HepG2 (cell line): Measurements from ENCODE around the gene SNX9. TPM values are rescaled to one million over a fixed set of nuclear protein-coding genes. Genes with fewer than 3 reads are reported as not detected.

Experiments
- CBX5 ChIP-seq: sonication (generic); formaldehyde crosslinking; IDR thresholded peaks from 2 replicates; pipeline ENCODE4 v1.4.0; 2020; ENCODE audit warnings: missing genetic modification reagents, borderline replicate concordance
- CHD4 ChIP-seq: fragments of 200-600 bp; sonication (generic); IDR thresholded peaks from 2 replicates; pipeline ENCODE4 v1.7.0; 2017; ENCODE audit warnings: mild to moderate bottlenecking, low read length, borderline replicate concordance
- IKZF4 ChIP-seq: sonication (generic); formaldehyde crosslinking; IDR thresholded peaks from 2 replicates; pipeline ENCODE4 v1.5.1; 2020; ENCODE audit warnings: borderline replicate concordance, mild to moderate bottlenecking, low read depth, missing genetic modification reagents; ENCODE audit errors: not compliant biosample characterization
- MEIS2 ChIP-seq: sonication (generic); formaldehyde crosslinking; IDR thresholded peaks from 2 replicates; pipeline ENCODE4 v1.9.0; 2021; ENCODE audit warnings: mild to moderate bottlenecking, missing genetic modification reagents
- PITX1 ChIP-seq: sonication (generic); formaldehyde crosslinking; IDR thresholded peaks from 2 replicates; pipeline ENCODE4 v1.5.1; 2020; ENCODE audit warnings: mild to moderate bottlenecking, missing genetic modification reagents
- SOX13 ChIP-seq, 3 experiments: fragments of 450-650 bp in 1 of 3; sonication (generic) in 1 of 3; formaldehyde crosslinking in 1 of 3; IDR thresholded peaks in 2 of 3; conservative IDR thresholded peaks in 1 of 3; 2 replicates each; pipeline versions ENCODE4 v1.5.0 to v1.6.1; 2016 to 2020; ENCODE audit warnings: antibody characterized with exemption in 1 of 3, mild to moderate bottlenecking in 1 of 3, missing compliant biosample characterization in 1 of 3, missing genetic modification reagents in 1 of 3, moderate library complexity in 1 of 3
- YEATS2 ChIP-seq: sonication (generic); formaldehyde crosslinking; IDR thresholded peaks from 2 replicates; pipeline ENCODE4 v1.4.0; 2020; ENCODE audit warnings: missing genetic modification reagents, borderline replicate concordance
- ZC3H13 ChIP-seq: sonication (generic); formaldehyde crosslinking; IDR thresholded peaks from 2 replicates; pipeline ENCODE4 v1.8.1; 2023; ENCODE audit warnings: mild to moderate bottlenecking, missing genetic modification reagents, moderate library complexity
- ZHX1 ChIP-seq: sonication (generic); formaldehyde crosslinking; IDR thresholded peaks from 2 replicates; pipeline ENCODE4 v1.8.1; 2022; ENCODE audit warnings: low read depth, mild to moderate bottlenecking, missing genetic modification reagents
- ZNF333 ChIP-seq: sonication (generic); formaldehyde crosslinking; IDR thresholded peaks from 2 replicates; pipeline ENCODE4 v1.4.0; 2020; ENCODE audit warnings: mild to moderate bottlenecking, missing genetic modification reagents, borderline replicate concordance
- ZNF44 ChIP-seq: sonication (generic); formaldehyde crosslinking; IDR thresholded peaks from 2 replicates; pipeline ENCODE4 v1.5.1; 2020; ENCODE audit warnings: mild to moderate bottlenecking, missing genetic modification reagents
- ZNF839 ChIP-seq: sonication (generic); formaldehyde crosslinking; IDR thresholded peaks from 2 replicates; pipeline ENCODE4 v1.4.0; 2020; ENCODE audit warnings: missing genetic modification reagents, mild to moderate bottlenecking, borderline replicate concordance
- polyA plus RNA-seq, 8 experiments: library from polyadenylated mRNA; depleted of rRNA in 3 of 8; stranded (reverse) in 7 of 8; unstranded in 1 of 8; fragments of >200 nt; fragmentation: Illumina TruSeq in 4 of 8; extraction: Trizol in 4 of 8; gene quantifications; 2 replicates each; pipeline versions ENCODE4 v1.2.1 to v1.2.3, GENCODE V29; 2011 to 2016; ENCODE audit warnings: low read depth in 4 of 8, missing spikeins in 1 of 8, mixed read lengths in 1 of 8; ENCODE audit not compliant: insufficient read depth in 1 of 8
- total RNA-seq, 5 experiments: library from RNA; depleted of rRNA; stranded (reverse); fragments of >200 nt; fragmentation: Illumina TruSeq; extraction: Trizol; gene quantifications; 2 replicates each; pipeline ENCODE4 v1.2.3, GENCODE V29; 2016; ENCODE audit warnings: low read depth in 1 of 5
- TF ChIP-seq, protein P1 (sequence below): sonication (generic); formaldehyde crosslinking; IDR thresholded peaks from 2 replicates; pipeline ENCODE4 v1.4.0; 2020; ENCODE audit warnings: missing genetic modification reagents
- TF ChIP-seq, protein P2 (sequence below): sonication (generic); formaldehyde crosslinking; IDR thresholded peaks from 2 replicates; pipeline ENCODE4 v1.4.0; 2020; ENCODE audit warnings: mild to moderate bottlenecking, missing genetic modification reagents, borderline replicate concordance
- TF ChIP-seq, protein P3 (sequence below): sonication (generic); formaldehyde crosslinking; IDR thresholded peaks from 2 replicates; pipeline ENCODE4 v1.5.1; 2020; ENCODE audit warnings: mild to moderate bottlenecking, moderate library complexity, missing genetic modification reagents

SNX9 gene
- total and polyA plus RNA-seq, 2 of the 13 experiments (the other 11 are each of a cell fraction or from before 2014, with no cell fraction given): 21.9 to 36.0 TPM

- TF ChIP-seq YEATS2 (CRISPR knock-in tag): no peak
- TF ChIP-seq, protein P1, sequence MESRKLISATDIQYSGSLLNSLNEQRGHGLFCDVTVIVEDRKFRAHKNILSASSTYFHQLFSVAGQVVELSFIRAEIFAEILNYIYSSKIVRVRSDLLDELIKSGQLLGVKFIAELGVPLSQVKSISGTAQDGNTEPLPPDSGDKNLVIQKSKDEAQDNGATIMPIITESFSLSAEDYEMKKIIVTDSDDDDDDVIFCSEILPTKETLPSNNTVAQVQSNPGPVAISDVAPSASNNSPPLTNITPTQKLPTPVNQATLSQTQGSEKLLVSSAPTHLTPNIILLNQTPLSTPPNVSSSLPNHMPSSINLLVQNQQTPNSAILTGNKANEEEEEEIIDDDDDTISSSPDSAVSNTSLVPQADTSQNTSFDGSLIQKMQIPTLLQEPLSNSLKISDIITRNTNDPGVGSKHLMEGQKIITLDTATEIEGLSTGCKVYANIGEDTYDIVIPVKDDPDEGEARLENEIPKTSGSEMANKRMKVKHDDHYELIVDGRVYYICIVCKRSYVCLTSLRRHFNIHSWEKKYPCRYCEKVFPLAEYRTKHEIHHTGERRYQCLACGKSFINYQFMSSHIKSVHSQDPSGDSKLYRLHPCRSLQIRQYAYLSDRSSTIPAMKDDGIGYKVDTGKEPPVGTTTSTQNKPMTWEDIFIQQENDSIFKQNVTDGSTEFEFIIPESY (CRISPR knock-in tag): 0 out of 2 replicates have a peak, but pooled peaks have one; percentile 19
- TF ChIP-seq IKZF4 (CRISPR knock-in tag): no peak
- no peak for TF ChIP-seq ZHX1 (CRISPR knock-in tag)
- TF ChIP-seq, protein P2, sequence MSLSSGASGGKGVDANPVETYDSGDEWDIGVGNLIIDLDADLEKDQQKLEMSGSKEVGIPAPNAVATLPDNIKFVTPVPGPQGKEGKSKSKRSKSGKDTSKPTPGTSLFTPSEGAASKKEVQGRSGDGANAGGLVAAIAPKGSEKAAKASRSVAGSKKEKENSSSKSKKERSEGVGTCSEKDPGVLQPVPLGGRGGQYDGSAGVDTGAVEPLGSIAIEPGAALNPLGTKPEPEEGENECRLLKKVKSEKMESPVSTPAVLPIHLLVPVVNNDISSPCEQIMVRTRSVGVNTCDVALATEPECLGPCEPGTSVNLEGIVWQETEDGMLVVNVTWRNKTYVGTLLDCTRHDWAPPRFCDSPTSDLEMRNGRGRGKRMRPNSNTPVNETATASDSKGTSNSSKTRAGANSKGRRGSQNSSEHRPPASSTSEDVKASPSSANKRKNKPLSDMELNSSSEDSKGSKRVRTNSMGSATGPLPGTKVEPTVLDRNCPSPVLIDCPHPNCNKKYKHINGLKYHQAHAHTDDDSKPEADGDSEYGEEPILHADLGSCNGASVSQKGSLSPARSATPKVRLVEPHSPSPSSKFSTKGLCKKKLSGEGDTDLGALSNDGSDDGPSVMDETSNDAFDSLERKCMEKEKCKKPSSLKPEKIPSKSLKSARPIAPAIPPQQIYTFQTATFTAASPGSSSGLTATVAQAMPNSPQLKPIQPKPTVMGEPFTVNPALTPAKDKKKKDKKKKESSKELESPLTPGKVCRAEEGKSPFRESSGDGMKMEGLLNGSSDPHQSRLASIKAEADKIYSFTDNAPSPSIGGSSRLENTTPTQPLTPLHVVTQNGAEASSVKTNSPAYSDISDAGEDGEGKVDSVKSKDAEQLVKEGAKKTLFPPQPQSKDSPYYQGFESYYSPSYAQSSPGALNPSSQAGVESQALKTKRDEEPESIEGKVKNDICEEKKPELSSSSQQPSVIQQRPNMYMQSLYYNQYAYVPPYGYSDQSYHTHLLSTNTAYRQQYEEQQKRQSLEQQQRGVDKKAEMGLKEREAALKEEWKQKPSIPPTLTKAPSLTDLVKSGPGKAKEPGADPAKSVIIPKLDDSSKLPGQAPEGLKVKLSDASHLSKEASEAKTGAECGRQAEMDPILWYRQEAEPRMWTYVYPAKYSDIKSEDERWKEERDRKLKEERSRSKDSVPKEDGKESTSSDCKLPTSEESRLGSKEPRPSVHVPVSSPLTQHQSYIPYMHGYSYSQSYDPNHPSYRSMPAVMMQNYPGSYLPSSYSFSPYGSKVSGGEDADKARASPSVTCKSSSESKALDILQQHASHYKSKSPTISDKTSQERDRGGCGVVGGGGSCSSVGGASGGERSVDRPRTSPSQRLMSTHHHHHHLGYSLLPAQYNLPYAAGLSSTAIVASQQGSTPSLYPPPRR (CRISPR knock-in tag): peak; percentile 45; the same call in 1 of the 2 replicates
- TF ChIP-seq ZNF839 (CRISPR knock-in tag): no peak
- TF ChIP-seq CBX5 (CRISPR knock-in tag): peak; percentile 27; the same call in 1 of the 2 replicates
- peak; percentile 70; the same call in 1 of the 2 replicates for TF ChIP-seq PITX1 (CRISPR knock-in tag)
- peak; percentile 100 for TF ChIP-seq CHD4
- TF ChIP-seq ZNF44 (CRISPR knock-in tag): 0 out of 2 replicates have a peak, but pooled peaks have one; percentile 5
- no peak for TF ChIP-seq ZNF333 (CRISPR knock-in tag)
- TF ChIP-seq SOX13 (IDR thresholded peaks at IDR 0.05): no peak
- TF ChIP-seq SOX13 (CRISPR knock-in tag; conservative IDR thresholded peaks at IDR 0.05 in 1 of 2, IDR thresholded peaks at IDR 0.05 in 1 of 2): no peak; a peak in 1 of 4 replicates
- TF ChIP-seq, protein P3, sequence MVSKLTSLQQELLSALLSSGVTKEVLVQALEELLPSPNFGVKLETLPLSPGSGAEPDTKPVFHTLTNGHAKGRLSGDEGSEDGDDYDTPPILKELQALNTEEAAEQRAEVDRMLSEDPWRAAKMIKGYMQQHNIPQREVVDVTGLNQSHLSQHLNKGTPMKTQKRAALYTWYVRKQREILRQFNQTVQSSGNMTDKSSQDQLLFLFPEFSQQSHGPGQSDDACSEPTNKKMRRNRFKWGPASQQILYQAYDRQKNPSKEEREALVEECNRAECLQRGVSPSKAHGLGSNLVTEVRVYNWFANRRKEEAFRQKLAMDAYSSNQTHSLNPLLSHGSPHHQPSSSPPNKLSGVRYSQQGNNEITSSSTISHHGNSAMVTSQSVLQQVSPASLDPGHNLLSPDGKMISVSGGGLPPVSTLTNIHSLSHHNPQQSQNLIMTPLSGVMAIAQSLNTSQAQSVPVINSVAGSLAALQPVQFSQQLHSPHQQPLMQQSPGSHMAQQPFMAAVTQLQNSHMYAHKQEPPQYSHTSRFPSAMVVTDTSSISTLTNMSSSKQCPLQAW (CRISPR knock-in tag): peak; percentile 44; the same call in 1 of the 2 replicates
- no peak for TF ChIP-seq ZC3H13 (CRISPR knock-in tag)
- no peak for TF ChIP-seq MEIS2 (CRISPR knock-in tag)
Measured at GRCh38 chr6:157982563-157983405, 159.7 kb downstream of the SNX9 start (continued).
